ENCODE measurements around the gene NFASC.

The NFASC gene

DNA sequence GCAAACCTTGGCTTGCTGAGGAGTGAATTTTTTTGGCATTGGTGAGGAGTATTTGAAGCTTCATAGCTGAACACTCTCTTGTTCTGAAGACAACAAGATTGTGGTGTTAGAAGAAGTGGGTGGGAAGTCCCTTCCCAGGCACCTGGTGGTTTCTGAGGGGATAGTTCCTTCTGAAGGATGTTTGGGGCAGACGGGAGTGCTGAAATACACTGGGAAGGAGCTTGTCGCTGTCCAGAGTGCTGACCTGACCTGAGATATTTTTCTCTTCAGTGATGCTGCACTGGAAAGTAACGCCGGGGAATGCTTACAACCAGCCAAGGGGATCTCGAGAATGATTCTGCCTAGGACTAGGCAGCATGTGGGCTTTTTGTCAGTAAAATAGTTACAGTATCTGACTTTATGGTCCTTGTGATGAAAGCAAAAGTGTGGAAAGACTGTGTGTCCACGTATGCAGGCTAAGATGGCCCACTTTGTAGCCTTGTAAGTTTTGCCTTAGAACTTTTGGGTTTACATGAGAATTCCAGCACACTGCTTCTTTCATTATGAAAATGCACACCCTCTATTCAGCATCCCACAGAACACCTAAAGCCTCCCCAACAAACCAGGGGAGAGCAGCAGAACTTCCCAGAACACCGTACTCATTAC lies 33.1 kb upstream of the NFASC start:
- no peaks in the 10 kb centered on the region for H4K20me1 ChIP-seq (ENCODE audit: low read depth, low read length)
- H3K9me3 ChIP-seq (ENCODE audit: insufficient read depth, low read length), result no peaks in the 10 kb centered on the region
- H3K79me2 ChIP-seq (ENCODE audit: insufficient read depth, low read length), result no peaks in the 10 kb centered on the region

GRCh38 chr1:204841316-204841715 lies 29.3 kb upstream of the NFASC start:
- Histone ChIP-seq H3K9me2 (replicated peaks; ENCODE audit: insufficient read depth, low read length) (no peaks in the 10 kb centered on the region), H3K27ac (ENCODE audit: low read depth, low read length) (no peak overlapping the region), H3K27me3 (ENCODE audit: low read length) (no peaks in the 10 kb centered on the region), H3K79me2 (ENCODE audit: insufficient read depth, low read length) (no peaks in the 10 kb centered on the region), H3K4me2 (ENCODE audit: low read depth, low read length, poor library complexity, severe bottlenecking) (no peak overlapping the region), H3K9ac (ENCODE audit: low read length) (no peak overlapping the region), H4K20me1 (ENCODE audit: low read depth, low read length) (no peaks in the 10 kb centered on the region), H3F3A (ENCODE audit: insufficient read depth) (no peaks in the 10 kb centered on the region), H2AFZ (ENCODE audit: low read depth, low read length, severe bottlenecking) (no peak overlapping the region), H3K4me3 (ENCODE audit: insufficient read depth, low read length, poor library complexity, severe bottlenecking) (no peak overlapping the region), H3K9me3 (ENCODE audit: insufficient read depth, low read length) (no peaks in the 10 kb centered on the region), H3K36me3 (ENCODE audit: low read length) (no peaks in the 10 kb centered on the region)
- TF ChIP-seq EZH2phosphoT487 (conservative IDR thresholded peaks at IDR 0.05; ENCODE audit: low read length), result no peak
- TF ChIP-seq CTCF (IDR thresholded peaks at IDR 0.05; ENCODE audit: insufficient read depth, low read length, poor library complexity, severe bottlenecking), result no peak

More for the DNA sequence above, 33.1 kb upstream of the NFASC start:
- no peaks in the 10 kb centered on the region for H3K9me2 ChIP-seq (replicated peaks; ENCODE audit: insufficient read depth, low read length)
- TF ChIP-seq EZH2phosphoT487 (conservative IDR thresholded peaks at IDR 0.05; ENCODE audit: low read length), result no peak
- TF ChIP-seq CTCF (IDR thresholded peaks at IDR 0.05; ENCODE audit: insufficient read depth, low read length, poor library complexity, severe bottlenecking), result no peak
- no peak overlapping the region for H3K27ac ChIP-seq (ENCODE audit: low read depth, low read length)
- H3K36me3 ChIP-seq (ENCODE audit: low read length), result no peaks in the 10 kb centered on the region
- H2AFZ ChIP-seq (ENCODE audit: low read depth, low read length, severe bottlenecking), result no peak overlapping the region
- H3K9ac ChIP-seq (ENCODE audit: low read length), result no peak overlapping the region
- H3K4me3 ChIP-seq (ENCODE audit: insufficient read depth, low read length, poor library complexity, severe bottlenecking), result no peak overlapping the region
- H3K4me2 ChIP-seq (ENCODE audit: low read depth, low read length, poor library complexity, severe bottlenecking), result no peak overlapping the region
- no peaks in the 10 kb centered on the region for H3F3A ChIP-seq (ENCODE audit: insufficient read depth)
- no peaks in the 10 kb centered on the region for H3K27me3 ChIP-seq (ENCODE audit: low read length)

DNA sequence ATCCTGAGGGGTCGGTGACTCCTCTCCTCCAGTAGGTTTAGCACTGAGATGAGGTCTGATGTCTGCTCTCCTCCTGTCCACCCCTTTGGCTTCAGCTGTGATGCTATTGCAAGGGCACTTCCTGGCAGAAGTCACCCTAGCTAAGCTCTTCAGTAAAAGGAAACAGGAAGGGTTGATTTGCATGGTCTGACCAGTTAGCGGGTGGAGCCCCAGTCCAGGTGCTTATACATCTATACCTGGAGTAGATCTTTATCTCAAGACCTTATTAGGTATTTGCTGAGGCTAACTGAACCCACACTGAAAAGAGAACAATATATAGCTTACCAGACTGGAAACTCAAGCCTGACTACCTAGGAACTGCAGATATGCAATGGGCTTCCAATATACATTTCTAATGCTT lies 28.9 kb upstream of the NFASC start:
- Histone ChIP-seq H3K79me2 (ENCODE audit: insufficient read depth, low read length) (no peaks in the 10 kb centered on the region), H4K20me1 (ENCODE audit: low read depth, low read length) (no peaks in the 10 kb centered on the region), H3K9ac (ENCODE audit: low read length) (no peak overlapping the region), H3K36me3 (ENCODE audit: low read length) (no peaks in the 10 kb centered on the region), H3K27me3 (ENCODE audit: low read length) (no peaks in the 10 kb centered on the region), H3K4me2 (ENCODE audit: low read depth, low read length, poor library complexity, severe bottlenecking) (no peak overlapping the region), H3K9me3 (ENCODE audit: insufficient read depth, low read length) (no peaks in the 10 kb centered on the region), H3K27ac (ENCODE audit: low read depth, low read length) (no peak overlapping the region), H3K4me3 (ENCODE audit: insufficient read depth, low read length, poor library complexity, severe bottlenecking) (no peak overlapping the region), H2AFZ (ENCODE audit: low read depth, low read length, severe bottlenecking) (no peak overlapping the region), H3K9me2 (replicated peaks; ENCODE audit: insufficient read depth, low read length) (no peaks in the 10 kb centered on the region), H3F3A (ENCODE audit: insufficient read depth) (no peaks in the 10 kb centered on the region)
- TF ChIP-seq EZH2phosphoT487 (conservative IDR thresholded peaks at IDR 0.05; ENCODE audit: low read length), result no peak
- no peak for TF ChIP-seq CTCF (IDR thresholded peaks at IDR 0.05; ENCODE audit: insufficient read depth, low read length, poor library complexity, severe bottlenecking)

All from SU-DHL-6 (cell line).